Endodermal cell (in vitro differentiated cells): ENCODE results near the gene EHD3. TPM values are rescaled to one million over a fixed set of nuclear protein-coding genes. Genes with fewer than 3 reads are reported as not detected.

Source experiments
- DNase-seq: peaks from one replicate; pipeline ENCODE4 v3.0.0-alpha.2; 2017
- H3K27ac ChIP-seq: 2 replicates; pipeline ENCODE4 v1.5.1; 2013; ENCODE audit warnings: mild to moderate bottlenecking, low read depth, low read length, moderate library complexity
- H3K27me3 ChIP-seq: 2 replicates; pipeline ENCODE4 v1.6.1; 2013; ENCODE audit warnings: mild to moderate bottlenecking, low read length, moderate library complexity; ENCODE audit not compliant: insufficient read depth, control insufficient read depth, poor library complexity, severe bottlenecking
- H3K36me3 ChIP-seq: 2 replicates; pipeline ENCODE4 v1.7.0; 2013; ENCODE audit warnings: mild to moderate bottlenecking, low read length, moderate library complexity; ENCODE audit not compliant: control insufficient read depth, insufficient read depth
- H3K4me1 ChIP-seq: one replicate; pipeline ENCODE4 v1.7.0; 2013; ENCODE audit warnings: low read length; ENCODE audit not compliant: control insufficient read depth, insufficient read depth
- H3K4me3 ChIP-seq: 2 replicates; pipeline ENCODE4 v1.5.1; 2013; ENCODE audit warnings: mild to moderate bottlenecking, low read length, moderate library complexity
- H3K9ac ChIP-seq: 2 replicates; pipeline ENCODE4 v1.6.1; 2013; ENCODE audit warnings: mild to moderate bottlenecking, low read length, moderate library complexity; ENCODE audit not compliant: poor library complexity, severe bottlenecking; ENCODE audit errors: extremely low read depth
- H3K9me3 ChIP-seq: 2 replicates; pipeline ENCODE4 v1.6.1; 2013; ENCODE audit warnings: mild to moderate bottlenecking, low read length, moderate library complexity; ENCODE audit not compliant: control insufficient read depth
- H3K27ac Mint-ChIP-seq: 2 replicates; pipeline ENCODE4 v1.8.0; 2020; ENCODE audit warnings: mixed read lengths
- H3K27me3 Mint-ChIP-seq: 2 replicates; pipeline ENCODE4 v1.8.0; 2021; ENCODE audit warnings: mild to moderate bottlenecking, mixed read lengths; ENCODE audit not compliant: insufficient read depth
- H3K36me3 Mint-ChIP-seq: 2 replicates; pipeline ENCODE4 v1.8.0; 2020; ENCODE audit warnings: low read depth, mixed read lengths
- H3K4me1 Mint-ChIP-seq: 2 replicates; pipeline ENCODE4 v1.8.0; 2020; ENCODE audit warnings: mixed read lengths
- H3K4me3 Mint-ChIP-seq: 2 replicates; pipeline ENCODE4 v1.8.0; 2020; ENCODE audit warnings: mild to moderate bottlenecking, moderate library complexity, mixed read lengths
- H3K9me3 Mint-ChIP-seq: 2 replicates; pipeline ENCODE4 v1.8.0; 2020; ENCODE audit warnings: mild to moderate bottlenecking, mixed read lengths
- CTCF ChIP-seq: fragments of 200-600 bp; sonication (generic); conservative IDR thresholded peaks from 2 replicates; pipeline ENCODE4 v1.5.0; 2021; ENCODE audit warnings: antibody characterized with exemption, mild to moderate bottlenecking
- WGBS, 2 experiments: methylation state at CpG; one replicate each; pipeline versions ENCODE4 v1.1.5 to v1.1.7; 2013; ENCODE audit warnings: missing lambda C conversion rate in 2 of 2, mixed read lengths in 1 of 2; ENCODE audit not compliant: insufficient coverage in 1 of 2, insufficient read length in 1 of 2; 5-methylcytosine and 5-hydroxymethylcytosine counted together
- total RNA-seq, 2 donors: library from RNA; stranded (reverse); fragmentation: NEBNext Ultra II Directional in 1 of 2; extraction: Animal tissue kit (Norgen Biotek cat#: 25700) in 1 of 2; gene quantifications; 2 replicates in 1 of 2; 3 replicates in 1 of 2; pipeline ENCODE4 v1.2.1, GENCODE V29; 2021

Gene EHD3
- total RNA-seq, 2 donors from 2014 or later = 10.7 to 15.5 TPM

- H3K4me3 Mint-ChIP-seq = no peak overlapping the region
- peak; percentile 29 for DNase-seq
- TF ChIP-seq CTCF = no peak
Observed at GRCh38 chr2:31233231-31233630, 721 bp upstream of the EHD3 start.

GRCh38 chr2:31234683-31235503 lies 941 bp downstream of the EHD3 start:
- H3K27me3 ChIP-seq = no peaks in the 10 kb centered on the region
- peak overlapping the region; percentile 47 for H3K9ac ChIP-seq
- DNase-seq = no peak
- no peaks in the 10 kb centered on the region for H3K36me3 ChIP-seq
- peaks cover 5% of the 10 kb centered on the region for H3K27me3 Mint-ChIP-seq
- no peak for TF ChIP-seq CTCF
- peak overlapping the region; percentile 87 for H3K4me3 ChIP-seq
- peaks cover 17% of the 10 kb centered on the region for H3K4me1 Mint-ChIP-seq
- H3K36me3 Mint-ChIP-seq = no peaks in the 10 kb centered on the region
- peaks cover 7% of the 10 kb centered on the region for H3K4me1 ChIP-seq
- H3K27ac Mint-ChIP-seq = no peak overlapping the region
- no peaks in the 10 kb centered on the region for H3K9me3 ChIP-seq
- no peaks in the 10 kb centered on the region for H3K9me3 Mint-ChIP-seq
- WGBS, 2 experiments = 61 to 65% methylated on average over 13 to 17 of the region's 17 CpGs
- H3K4me3 Mint-ChIP-seq = peak overlapping the region; percentile 62
- no peak overlapping the region for H3K27ac ChIP-seq

More at GRCh38 chr2:31233231-31233630, 721 bp upstream of the EHD3 start:
- Histone ChIP-seq H3K4me1 (peaks cover 7% of the 10 kb centered on the region), H3K27me3 (no peaks in the 10 kb centered on the region), H3K36me3 (no peaks in the 10 kb centered on the region), H3K9ac (no peak overlapping the region), H3K9me3 (no peaks in the 10 kb centered on the region), H3K27ac (no peak overlapping the region), H3K4me3 (no peak overlapping the region)
- 90 to 100% methylated on average over 1 of the region's 1 CpG for WGBS, 2 experiments
- Mint-ChIP-seq H3K36me3 (no peaks in the 10 kb centered on the region), H3K27me3 (peaks cover 5% of the 10 kb centered on the region), H3K4me1 (peaks cover 17% of the 10 kb centered on the region), H3K9me3 (no peaks in the 10 kb centered on the region), H3K27ac (no peak overlapping the region)

- Histone ChIP-seq H3K36me3 (no peaks in the 10 kb centered on the region), H3K9me3 (no peaks in the 10 kb centered on the region), H3K27ac (no peak overlapping the region), H3K27me3 (no peaks in the 10 kb centered on the region), H3K9ac (no peak overlapping the region), H3K4me1 (peaks cover 7% of the 10 kb centered on the region), H3K4me3 (peak overlapping the region; percentile 87)
- H3K36me3 Mint-ChIP-seq = no peaks in the 10 kb centered on the region
- H3K4me3 Mint-ChIP-seq = peak overlapping the region; percentile 62
- no peak overlapping the region for H3K27ac Mint-ChIP-seq
- DNase-seq = no peak
- no peak for TF ChIP-seq CTCF
- WGBS, 2 experiments = 82 to 95% methylated on average over 4 of the region's 4 CpGs
- H3K27me3 Mint-ChIP-seq = peaks cover 5% of the 10 kb centered on the region
- H3K9me3 Mint-ChIP-seq = no peaks in the 10 kb centered on the region
- H3K4me1 Mint-ChIP-seq = peaks cover 17% of the 10 kb centered on the region
Observed at GRCh38 chr2:31235504-31235902, 1.6 kb downstream of the EHD3 start.
